HG03520 (cell line): ENCODE data around the gene FMNL2.

Experiments
- ATAC-seq: cut with Tn5 transposase; IDR thresholded peaks from one replicate; pipeline ENCODE4 v1.9.1; 2021; ENCODE audit warnings: mild to moderate bottlenecking, moderate library complexity; ENCODE audit not compliant: unreplicated experiment

The FMNL2 gene

GRCh38 chr2:152602750-152603149, 267.8 kb downstream of the FMNL2 start:
- no peak for ATAC-seq

GRCh38 chr2:152603166-152603565, 268.2 kb downstream of the FMNL2 start:
- no peak for ATAC-seq

GRCh38 chr2:152606081-152606480, 271.1 kb downstream of the FMNL2 start:
- no peak for ATAC-seq

GRCh38 chr2:152606941-152607340, 272.0 kb downstream of the FMNL2 start:
- ATAC-seq: no peak

GRCh38 chr2:152607793-152608300, 272.9 kb downstream of the FMNL2 start:
- ATAC-seq: no peak

GRCh38 chr2:152609154-152609553, 274.2 kb downstream of the FMNL2 start:
- no peak for ATAC-seq

- no peak for ATAC-seq
Measured at GRCh38 chr2:152609699-152610098, 274.7 kb downstream of the FMNL2 start.

GRCh38 chr2:152611458-152612231, 276.7 kb downstream of the FMNL2 start:
- ATAC-seq: peak; percentile 67

GRCh38 chr2:152613235-152613634, 278.3 kb downstream of the FMNL2 start:
- ATAC-seq: no peak

GRCh38 chr2:152615177-152615576, 280.2 kb downstream of the FMNL2 start:
- no peak for ATAC-seq

- no peak for ATAC-seq
Measured at GRCh38 chr2:152617456-152618192, 282.6 kb downstream of the FMNL2 start.

GRCh38 chr2:152618193-152618564, 283.2 kb downstream of the FMNL2 start:
- no peak for ATAC-seq

- no peak for ATAC-seq
Measured at GRCh38 chr2:152620208-152620607, 285.2 kb downstream of the FMNL2 start.

- no peak for ATAC-seq
Measured at GRCh38 chr2:152620985-152621384, 286.0 kb downstream of the FMNL2 start.

- ATAC-seq: no peak
Measured at GRCh38 chr2:152622219-152622618, 287.2 kb downstream of the FMNL2 start.

- ATAC-seq: no peak
Measured at GRCh38 chr2:152623076-152623740, 288.2 kb downstream of the FMNL2 start.

- no peak for ATAC-seq
Measured at GRCh38 chr2:152623775-152624174, 288.8 kb downstream of the FMNL2 start.

GRCh38 chr2:152624805-152625204, 289.8 kb downstream of the FMNL2 start:
- ATAC-seq: no peak

- no peak for ATAC-seq
Measured at GRCh38 chr2:152626911-152627339, 292.0 kb downstream of the FMNL2 start.

- ATAC-seq: peak; percentile 72
Measured at GRCh38 chr2:152627351-152627957, 292.5 kb downstream of the FMNL2 start.

GRCh38 chr2:152629202-152629601, 294.2 kb downstream of the FMNL2 start:
- ATAC-seq: no peak
